ENCODE measurements around the gene EMID1.

GRCh38 chr22:29272624-29273023 is 66.9 kb downstream of the EMID1 start:
- TF ChIP-seq CTCF (IDR thresholded peaks at IDR 0.05; ENCODE audit: poor library complexity) = no peak
- TF ChIP-seq EZH2 (IDR thresholded peaks at IDR 0.05; ENCODE audit: borderline replicate concordance) = no peak

Data from hepatocyte (in vitro differentiated cells).